Ascending aorta (tissue), 2 donors: ENCODE data around the gene SEZ6. TPM values are rescaled to one million over a fixed set of nuclear protein-coding genes. Genes with fewer than 3 reads are reported as not detected.
"Not testable (repeated sequence)": the region's sequence is repeated elsewhere in the genome, so short reads cannot be mapped to it uniquely, and the experiment has no call there.

Experiments
- DNase-seq, 2 donors: peaks; one replicate each; pipeline ENCODE4 v3.0.0-alpha.2; 2019; ENCODE audit warnings: low spot score in 2 of 2
- H3K27ac ChIP-seq, 2 donors: fragments of 200-600 bp; sonication (generic); one replicate each; pipeline ENCODE4 v1.5.1; 2016 to 2017; ENCODE audit warnings: mild to moderate bottlenecking in 1 of 2
- H3K27me3 ChIP-seq: fragments of 200-600 bp; sonication (generic); one replicate; pipeline ENCODE4 v1.5.1; 2017
- H3K36me3 ChIP-seq, 2 donors: fragments of 200-600 bp; sonication (generic); one replicate each; pipeline ENCODE4 v1.5.1; 2016
- H3K4me1 ChIP-seq, 2 donors: fragments of 200-600 bp; sonication (generic); one replicate each; pipeline ENCODE4 v1.5.1; 2016 to 2017; ENCODE audit warnings: mild to moderate bottlenecking in 1 of 2
- H3K4me3 ChIP-seq, 2 donors: fragments of 200-600 bp; sonication (generic); one replicate each; pipeline ENCODE4 v1.5.1; 2016 to 2017; ENCODE audit warnings: mild to moderate bottlenecking in 1 of 2
- H3K9me3 ChIP-seq, 2 donors: fragments of 200-600 bp; sonication (generic); one replicate each; pipeline ENCODE4 v1.5.1; 2016
- CTCF ChIP-seq, 3 experiments: fragments of 200-600 bp in 2 of 3; fragments of 450-650 bp in 1 of 3; sonication (generic) in 2 of 3; IDR thresholded peaks; one replicate each; pipeline ENCODE4 v1.5.1; 2016 to 2019; ENCODE audit warnings: antibody characterized with exemption in 3 of 3, mild to moderate bottlenecking in 1 of 3, moderate library complexity in 1 of 3
- intact Hi-C: fragments of 100-400 bp; cut with DNase I; formaldehyde crosslinking; loops from one replicate; pipeline ENCODE4 v1.15.1; 2023
- total RNA-seq: library from RNA; depleted of rRNA; stranded (reverse); fragments of >200 nt; gene quantifications from one replicate; pipeline ENCODE4 v1.1.0, GENCODE V29; 2016

SEZ6 gene
- total RNA-seq, 1 donor from 2014 or later, result not detected

GRCh38 chr17:28940675-28941074 lies 65.2 kb downstream of the SEZ6 start:
- intact Hi-C loops, result no loop called here
- DNase-seq, result no peak

GRCh38 chr17:28940142-28940541 lies 65.7 kb downstream of the SEZ6 start:
- no peak for DNase-seq
- intact Hi-C loops, result no loop called here
- Histone ChIP-seq H3K4me1 (peaks cover 7 to 44% of the 10 kb centered on the region in 2 donors), H3K9me3 (no peaks in the 10 kb centered on the region), H3K4me3 (no peak overlapping the region), H3K27ac (no peak overlapping the region), H3K36me3 (no peaks in the 10 kb centered on the region), H3K27me3 (no peaks in the 10 kb centered on the region)
- TF ChIP-seq CTCF (IDR thresholded peaks at IDR 0.05), result no peak

More at GRCh38 chr17:28940675-28941074, 65.2 kb downstream of the SEZ6 start:
- Histone ChIP-seq H3K9me3 (no peaks in the 10 kb centered on the region), H3K27me3 (no peaks in the 10 kb centered on the region), H3K4me3 (no peak overlapping the region), H3K4me1 (peaks cover 12 to 47% of the 10 kb centered on the region in 2 donors), H3K27ac (no peak overlapping the region), H3K36me3 (no peaks in the 10 kb centered on the region)
- no peak for TF ChIP-seq CTCF (IDR thresholded peaks at IDR 0.05)

GRCh38 chr17:28938552-28938951 lies 67.3 kb downstream of the SEZ6 start:
- no peak overlapping the region for H3K4me3 ChIP-seq
- H3K27me3 ChIP-seq, result no peaks in the 10 kb centered on the region
- H3K36me3 ChIP-seq, result no peaks in the 10 kb centered on the region
- no peak for TF ChIP-seq CTCF (IDR thresholded peaks at IDR 0.05)
- intact Hi-C loops, result no loop called here
- no peak for DNase-seq
- H3K9me3 ChIP-seq, result no peaks in the 10 kb centered on the region
- H3K27ac ChIP-seq, result no peak overlapping the region
- peaks cover 7 to 35% of the 10 kb centered on the region in 2 donors for H3K4me1 ChIP-seq

- Histone ChIP-seq H3K36me3 (no peaks in the 10 kb centered on the region), H3K4me3 (no peak overlapping the region), H3K4me1 (peaks cover 7 to 35% of the 10 kb centered on the region in 2 donors), H3K9me3 (no peaks in the 10 kb centered on the region), H3K27ac (no peak overlapping the region), H3K27me3 (no peaks in the 10 kb centered on the region)
- intact Hi-C loops, result no loop called here
- DNase-seq, result no peak
- no peak for TF ChIP-seq CTCF (IDR thresholded peaks at IDR 0.05)
Observed at GRCh38 chr17:28937044-28937729, 68.6 kb downstream of the SEZ6 start.

- Histone ChIP-seq H3K27ac (no peak overlapping the region), H3K4me1 (peaks cover 7 to 30% of the 10 kb centered on the region in 2 donors)
Observed at GRCh38 chr17:28935744-28936460, 69.9 kb downstream of the SEZ6 start.

GRCh38 chr17:28934508-28934907 lies 71.3 kb downstream of the SEZ6 start:
- H3K27me3 ChIP-seq, H3K9me3 ChIP-seq, intact Hi-C loops, H3K36me3 ChIP-seq, H3K27ac ChIP-seq, DNase-seq, H3K4me3 ChIP-seq: not testable (repeated sequence)
- H3K4me1 ChIP-seq, result peaks cover 7 to 22% of the 10 kb centered on the region in 2 donors

More at GRCh38 chr17:28935744-28936460, 69.9 kb downstream of the SEZ6 start:
- H3K36me3 ChIP-seq, result no peaks in the 10 kb centered on the region
- no peak overlapping the region for H3K4me3 ChIP-seq
- H3K9me3 ChIP-seq, result no peaks in the 10 kb centered on the region
- no peaks in the 10 kb centered on the region for H3K27me3 ChIP-seq
- intact Hi-C loops, result no loop called here
- TF ChIP-seq CTCF (IDR thresholded peaks at IDR 0.05), result no peak
- DNase-seq, result no peak
